ENCODE results near the gene MBD4. TPM values are rescaled to one million over a fixed set of nuclear protein-coding genes. Genes with fewer than 3 reads are reported as not detected.

Gene MBD4
- total RNA-seq, 1 experiment from 2014 or later: 40.1 TPM

DNA sequence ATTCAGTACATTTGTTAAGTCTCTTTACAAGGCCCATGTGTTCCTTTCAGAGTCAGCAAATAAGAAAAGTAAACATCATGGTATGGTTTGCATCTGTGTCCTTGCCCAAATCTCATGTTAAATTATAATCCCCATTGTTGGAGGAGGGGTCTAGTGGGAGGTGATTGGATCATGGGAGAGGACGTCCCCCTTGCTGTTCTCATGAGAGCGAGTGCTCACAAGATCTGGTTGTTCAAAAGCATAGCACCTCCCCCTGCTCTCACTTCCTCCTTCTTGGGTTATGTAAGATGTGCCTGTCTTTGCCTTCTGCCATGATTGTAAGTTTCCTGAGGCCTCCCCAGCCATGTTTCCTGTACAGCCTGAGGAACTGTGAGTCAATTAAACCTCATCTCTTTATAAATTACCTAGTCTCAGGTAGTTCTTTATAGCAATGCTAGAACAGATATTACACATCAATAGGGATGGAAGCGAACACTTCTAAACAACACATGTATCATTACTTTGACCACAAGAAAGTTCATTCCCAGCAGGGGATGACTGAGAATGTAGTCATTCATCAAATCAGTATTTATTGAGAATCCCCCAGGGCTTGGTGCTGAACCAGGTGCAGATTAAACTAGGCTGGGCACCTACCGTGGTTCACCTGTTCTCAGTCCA, 15.4 kb downstream of the MBD4 start:
- Histone ChIP-seq H4K20me1 (ENCODE audit: control insufficient read depth, insufficient read depth, insufficient read length) (no peaks in the 10 kb centered on the region), H3K14ac (ENCODE audit: insufficient read depth, low read length) (no peak overlapping the region), H3K23ac (ENCODE audit: insufficient read length, low read depth, low read length) (no peak overlapping the region), H3K4me1 (ENCODE audit: insufficient read depth, low read length) (peaks cover 7% of the 10 kb centered on the region; the same call in 1 of the 2 replicates), H2AK5ac (ENCODE audit: insufficient read length, low read length) (no peak overlapping the region), H4K91ac (ENCODE audit: insufficient read length, low read depth, low read length) (no peak overlapping the region), H3K27ac (ENCODE audit: insufficient read length, low read depth, low read length) (no peak overlapping the region), H3K23me2 (ENCODE audit: insufficient read length, low read depth, low read length, poor library complexity, severe bottlenecking) (peaks cover 3% of the 10 kb centered on the region), H3K56ac (ENCODE audit: insufficient read length, low read depth, low read length) (no peak overlapping the region), H4K5ac (ENCODE audit: insufficient read length, low read depth, low read length) (no peak overlapping the region), H2BK12ac (ENCODE audit: insufficient read length, low read depth, low read length) (no peak overlapping the region), H3K4me2 (ENCODE audit: insufficient read depth, insufficient read length, low read length) (no peak overlapping the region), H3K4ac (ENCODE audit: low read depth, low read length) (no peak overlapping the region), H3K18ac (ENCODE audit: insufficient read length, low read depth, low read length) (no peak overlapping the region), H3K9ac (ENCODE audit: extremely low read depth, insufficient read length, low read length) (no peak overlapping the region), H2BK120ac (ENCODE audit: low read depth, low read length, poor library complexity, severe bottlenecking) (no peak overlapping the region), H2BK15ac (ENCODE audit: low read depth, low read length) (no peak overlapping the region), H3K79me2 (ENCODE audit: insufficient read depth, low read length) (no peaks in the 10 kb centered on the region), H3T11ph (ENCODE audit: low read length) (no peak overlapping the region), H3K79me1 (ENCODE audit: insufficient read depth, low read depth, low read length, poor library complexity, severe bottlenecking) (no peaks in the 10 kb centered on the region), H2BK5ac (ENCODE audit: insufficient read length, low read length) (no peak overlapping the region), H3K27me3 (ENCODE audit: insufficient read depth, low read length) (no peaks in the 10 kb centered on the region; the same call in 1 of the 2 replicates), H2BK20ac (ENCODE audit: low read depth, low read length, poor library complexity, severe bottlenecking) (no peak overlapping the region), H2AFZ (ENCODE audit: low read length) (no peak overlapping the region), H3K9me3 (ENCODE audit: control insufficient read depth, low read depth, low read length) (no peaks in the 10 kb centered on the region), H4K8ac (replicated peaks; ENCODE audit: insufficient read length, low read depth, low read length) (no peak overlapping the region)
- H3K9me3 Mint-ChIP-seq: peaks cover 0 to 2% of the 10 kb centered on the region in 2 experiments; a peak in 1 of 5 replicates
- WGBS (ENCODE audit: extremely low coverage, insufficient read length, low lambda C conversion rate): no CpG with 5 or more reads among the region's 4 CpGs
- TF ChIP-seq, protein P1, sequence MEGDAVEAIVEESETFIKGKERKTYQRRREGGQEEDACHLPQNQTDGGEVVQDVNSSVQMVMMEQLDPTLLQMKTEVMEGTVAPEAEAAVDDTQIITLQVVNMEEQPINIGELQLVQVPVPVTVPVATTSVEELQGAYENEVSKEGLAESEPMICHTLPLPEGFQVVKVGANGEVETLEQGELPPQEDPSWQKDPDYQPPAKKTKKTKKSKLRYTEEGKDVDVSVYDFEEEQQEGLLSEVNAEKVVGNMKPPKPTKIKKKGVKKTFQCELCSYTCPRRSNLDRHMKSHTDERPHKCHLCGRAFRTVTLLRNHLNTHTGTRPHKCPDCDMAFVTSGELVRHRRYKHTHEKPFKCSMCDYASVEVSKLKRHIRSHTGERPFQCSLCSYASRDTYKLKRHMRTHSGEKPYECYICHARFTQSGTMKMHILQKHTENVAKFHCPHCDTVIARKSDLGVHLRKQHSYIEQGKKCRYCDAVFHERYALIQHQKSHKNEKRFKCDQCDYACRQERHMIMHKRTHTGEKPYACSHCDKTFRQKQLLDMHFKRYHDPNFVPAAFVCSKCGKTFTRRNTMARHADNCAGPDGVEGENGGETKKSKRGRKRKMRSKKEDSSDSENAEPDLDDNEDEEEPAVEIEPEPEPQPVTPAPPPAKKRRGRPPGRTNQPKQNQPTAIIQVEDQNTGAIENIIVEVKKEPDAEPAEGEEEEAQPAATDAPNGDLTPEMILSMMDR (conservative IDR thresholded peaks at IDR 0.05): no peak
- peak overlapping the region; percentile 75 to 85 (median 82); a peak in 4 of 7 replicates for H3K27ac Mint-ChIP-seq
- no peak for DNase-seq
- peaks cover 37 to 39% of the 10 kb centered on the region in 2 experiments for H3K4me1 Mint-ChIP-seq
- peaks cover 41% of the 10 kb centered on the region for H3K27me3 Mint-ChIP-seq (ENCODE audit: low read depth)
- no peaks in the 10 kb centered on the region; a peak in 1 of 7 replicates for H3K36me3 Mint-ChIP-seq (ENCODE audit: insufficient read depth in 1 of 3, low read depth in 3 of 3)
- H3K4me3 Mint-ChIP-seq: peak overlapping the region in 1 of 2 experiments; percentile 27; a peak in 1 of 5 replicates

Data from H9 (cell line).